Smooth muscle cell of the brain vasculature (primary cell): ENCODE data around the gene PCSK2.
A peak's percentile ranks its signal among the peaks of the same experiment; 100 is the strongest.

Experiments
- DNase-seq: peaks from one replicate; pipeline ENCODE4 v3.0.0-alpha.2; 2012; ENCODE audit warnings: low read depth, low spot score

The PCSK2 gene

DNA sequence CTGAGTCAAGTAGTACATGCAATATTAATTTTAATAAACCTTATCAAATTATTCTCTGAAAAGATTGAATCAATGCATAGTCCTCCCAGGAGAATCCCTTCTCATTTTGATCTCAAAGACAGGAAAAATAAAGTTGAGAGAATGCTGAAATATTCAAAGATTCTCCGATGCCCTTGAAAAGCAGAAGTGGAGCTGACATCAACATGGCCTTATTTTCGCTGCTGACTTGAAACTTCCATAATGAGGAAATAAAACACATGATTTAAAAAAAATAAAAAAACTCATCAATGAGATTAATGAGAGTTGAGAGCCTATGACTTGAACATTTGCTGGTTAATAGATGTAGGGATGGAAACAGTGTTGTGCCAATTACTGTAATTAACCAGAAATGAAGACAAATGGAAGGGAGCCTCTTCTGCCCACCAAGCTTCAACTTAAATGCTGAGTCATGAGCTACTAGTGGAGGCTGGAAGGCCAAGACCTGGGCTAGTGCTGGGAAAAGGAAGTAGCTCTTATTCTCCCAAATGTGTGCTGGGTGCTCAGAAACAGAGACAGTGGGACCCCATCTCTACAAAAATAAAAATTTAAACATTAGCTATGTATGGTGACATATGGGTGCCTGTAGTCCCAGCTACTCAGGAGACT, 164.4 kb downstream of the PCSK2 start:
- no peak for DNase-seq

DNA sequence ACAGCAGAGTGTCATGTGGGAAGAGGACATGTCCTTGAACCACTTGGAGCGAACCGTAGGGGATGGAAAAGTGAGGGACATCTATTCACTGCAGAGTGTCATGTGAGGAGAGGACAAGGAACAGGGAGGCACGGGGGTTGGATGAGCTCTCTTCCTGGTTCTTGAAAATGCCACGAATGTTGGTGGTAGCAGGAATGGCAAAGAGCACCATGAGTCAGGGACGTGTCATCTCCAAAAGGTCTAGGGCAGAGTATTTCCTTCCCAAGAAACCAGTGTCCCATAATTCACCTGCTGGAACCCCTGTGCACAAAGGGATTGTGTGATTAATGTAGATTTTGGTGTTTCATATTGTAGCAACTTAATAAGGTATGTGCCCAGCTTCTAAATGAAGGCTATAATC, 167.6 kb downstream of the PCSK2 start:
- no peak for DNase-seq

DNA sequence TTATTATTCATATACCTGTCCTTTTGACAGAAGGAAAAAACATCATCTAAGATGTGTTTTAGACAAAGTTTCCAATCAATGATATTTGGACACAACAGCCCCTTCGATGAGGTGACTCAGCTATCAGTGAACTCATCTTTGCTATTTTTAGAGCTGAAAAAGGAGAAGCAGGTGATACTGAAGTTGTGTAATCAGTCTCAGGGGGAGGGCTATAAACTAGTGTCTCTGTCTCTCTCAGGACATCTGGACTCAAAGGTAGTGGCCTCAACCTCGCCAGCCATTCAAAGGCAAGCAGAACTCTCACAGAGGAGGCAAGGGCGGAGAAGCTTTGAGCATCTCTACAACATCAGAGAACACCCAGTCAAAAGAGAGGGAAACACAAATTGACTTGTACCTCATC, 168.9 kb downstream of the PCSK2 start:
- no peak for DNase-seq

DNA sequence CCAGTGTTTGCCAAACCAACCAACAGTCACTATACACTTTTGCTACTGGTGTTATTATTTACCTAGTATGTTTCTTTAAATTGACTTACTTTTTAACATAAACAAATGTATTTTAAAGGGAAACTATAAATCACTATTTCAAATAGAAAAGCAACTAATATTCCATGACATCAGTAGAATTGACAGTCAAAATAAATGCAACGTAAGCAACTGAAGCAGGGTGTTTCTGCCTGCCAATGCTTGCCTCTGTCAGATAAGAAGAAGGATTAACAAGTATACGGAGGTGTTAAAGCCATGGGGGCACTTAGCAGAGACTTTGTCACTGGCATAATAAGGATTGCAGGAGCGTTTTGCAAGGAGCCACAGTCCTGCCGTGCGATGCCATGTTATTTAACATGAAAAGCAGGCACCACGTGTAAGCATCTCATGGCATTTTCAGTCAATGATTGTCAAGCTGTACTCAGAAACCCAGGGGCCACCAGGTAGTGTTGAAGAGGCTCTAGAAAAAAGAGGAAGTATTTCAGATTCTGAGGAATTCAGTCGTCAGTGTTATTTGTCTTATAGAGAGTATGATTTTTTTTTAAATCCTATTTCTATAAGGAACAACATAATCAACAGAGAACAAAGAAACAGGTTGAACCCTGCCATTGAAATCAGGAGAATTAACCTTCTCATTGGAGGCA, 172.6 kb downstream of the PCSK2 start:
- DNase-seq = no peak

DNA sequence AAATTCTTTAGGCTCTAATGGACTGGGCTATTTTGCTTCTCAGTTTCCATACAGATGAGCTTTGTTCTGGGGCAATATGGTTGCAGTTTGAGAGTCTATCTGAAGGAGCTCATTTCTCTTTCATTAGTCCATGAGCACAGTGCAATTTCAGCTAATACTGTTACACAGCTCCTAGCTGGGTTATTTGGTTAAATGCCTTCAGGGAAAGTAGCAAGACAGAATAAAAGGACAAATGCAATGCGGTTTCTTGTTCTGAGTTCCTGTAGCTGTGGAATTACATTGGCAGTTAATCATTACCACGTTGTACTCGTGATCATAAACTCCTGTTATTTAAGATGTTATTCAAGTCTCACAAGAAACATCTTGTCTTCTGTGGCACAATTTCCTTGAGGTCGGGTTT, 176.6 kb downstream of the PCSK2 start:
- DNase-seq = no peak

DNA sequence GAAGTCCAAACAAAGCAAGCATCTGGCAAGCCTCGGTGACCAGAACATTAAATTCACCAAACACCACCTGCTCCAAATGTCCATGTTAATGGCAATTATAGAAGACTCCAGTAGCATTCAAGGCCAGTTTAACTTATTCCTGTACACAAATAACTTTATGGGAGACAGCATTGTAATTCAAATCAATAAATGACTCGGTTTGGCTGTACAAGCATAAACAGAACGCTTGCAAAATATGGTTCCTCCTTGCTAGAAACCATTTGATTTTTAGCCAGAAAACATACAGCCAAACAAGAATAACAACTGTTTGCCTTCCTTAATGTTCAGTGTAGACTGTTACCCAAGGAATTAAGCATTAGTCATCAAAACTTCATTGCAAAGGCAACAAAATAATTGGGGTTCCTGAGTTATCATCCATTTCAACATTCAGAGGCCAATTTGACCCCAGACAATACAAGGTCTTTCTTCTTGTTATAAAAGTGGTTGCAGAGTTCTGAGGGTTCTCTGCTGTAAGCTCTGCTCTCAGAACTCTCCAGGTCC, 179.3 kb downstream of the PCSK2 start:
- DNase-seq = no peak

DNA sequence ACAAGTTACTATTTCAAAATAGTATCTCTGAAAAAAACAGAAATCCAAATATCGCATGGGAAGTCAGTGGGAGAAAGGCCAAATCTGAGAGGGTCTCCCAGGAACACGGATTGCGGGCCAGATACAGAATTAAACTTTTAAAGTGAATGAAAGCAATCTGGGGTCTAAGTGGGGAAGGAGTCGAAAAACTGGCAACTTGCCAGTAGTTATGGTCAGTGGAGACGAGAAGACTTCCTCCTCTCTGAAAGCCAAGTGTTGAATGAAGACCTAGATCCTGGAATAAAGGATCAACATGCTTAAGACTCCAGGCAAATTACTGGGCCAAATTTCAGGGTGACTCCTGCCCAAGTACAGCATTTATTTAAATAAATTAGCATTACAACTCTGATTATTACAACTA, 180.7 kb downstream of the PCSK2 start:
- DNase-seq = no peak

DNA sequence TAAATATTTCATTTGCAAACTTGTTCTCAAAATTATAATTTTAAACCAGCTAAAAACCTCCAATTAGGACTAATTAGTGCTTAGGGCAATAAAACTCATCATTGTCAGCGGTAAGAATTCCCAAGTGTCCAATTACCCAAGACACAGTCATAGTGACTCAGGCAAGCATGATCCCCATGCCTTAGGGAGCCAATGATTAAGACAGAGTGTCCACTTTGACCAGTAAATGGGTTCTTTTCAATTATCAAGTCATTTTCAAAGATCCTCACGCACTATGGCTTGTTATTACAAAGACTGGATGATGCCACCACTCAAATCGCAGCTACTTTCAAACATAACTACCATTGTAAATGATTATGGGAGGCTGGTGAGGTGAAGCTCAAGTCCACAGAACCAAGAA, 190.4 kb downstream of the PCSK2 start:
- DNase-seq = no peak

DNA sequence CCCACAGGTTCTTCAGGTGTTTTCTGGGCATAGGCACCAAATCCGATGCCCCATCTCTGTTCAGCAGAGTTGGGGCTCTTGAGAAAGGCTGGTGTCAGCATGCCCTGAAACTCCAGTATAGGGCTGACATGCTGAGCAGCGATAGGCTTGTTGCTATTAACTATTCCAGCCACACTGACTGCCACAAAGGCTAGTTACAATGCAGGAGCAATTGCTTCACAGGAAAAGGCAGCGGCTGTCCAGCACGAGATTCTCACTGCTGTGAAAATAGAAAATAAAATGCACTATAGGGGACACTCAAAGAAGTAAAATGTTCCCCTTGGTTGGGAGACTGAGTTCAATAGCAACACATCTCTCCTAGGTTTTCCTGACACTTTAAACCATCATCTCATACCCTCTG, 191.9 kb downstream of the PCSK2 start:
- no peak for DNase-seq

DNA sequence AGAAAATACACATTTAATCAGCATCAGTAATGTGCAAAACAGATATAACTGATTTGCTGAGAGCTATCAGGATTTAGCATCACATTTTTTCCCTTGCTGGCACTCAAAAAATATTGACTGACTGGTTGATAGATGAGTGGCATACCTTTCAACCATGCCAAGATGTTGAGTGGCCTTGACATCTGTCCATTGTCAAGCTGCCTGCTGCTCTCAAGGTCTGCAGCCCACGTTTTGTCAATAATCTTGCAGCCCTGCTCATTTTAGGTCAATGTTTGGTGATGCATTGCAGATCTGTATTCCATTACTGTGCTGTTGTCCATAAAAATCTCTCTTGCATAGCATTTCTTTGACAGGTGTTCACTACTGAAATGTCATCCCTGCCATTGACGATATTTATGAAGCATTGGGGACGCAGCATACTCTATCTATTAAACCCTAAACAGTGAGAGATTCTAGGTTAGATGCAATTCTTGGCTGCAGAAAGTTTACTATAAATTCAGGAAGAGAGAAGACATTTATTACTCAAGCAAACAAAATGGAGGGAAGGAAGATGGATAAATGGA, 192.7 kb downstream of the PCSK2 start:
- DNase-seq = no peak

DNA sequence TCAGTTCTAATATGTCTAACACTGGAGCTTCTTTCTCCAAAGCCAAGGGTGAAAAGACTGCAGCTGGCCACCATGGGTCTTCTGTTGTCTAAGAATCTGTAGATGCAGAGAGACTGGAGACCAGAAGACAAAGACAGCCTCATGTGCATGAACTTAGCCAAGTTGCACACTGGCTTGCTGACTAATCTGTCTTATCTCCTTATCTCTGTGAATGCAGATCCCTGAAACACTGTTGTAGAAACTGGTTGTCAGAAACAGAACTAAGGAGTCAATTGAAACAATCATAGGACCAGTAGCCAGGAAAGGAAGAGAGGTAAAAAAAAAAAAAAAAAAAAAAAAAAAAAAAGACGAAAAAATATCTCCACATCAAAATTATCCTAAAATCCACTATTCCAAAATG, 194.7 kb downstream of the PCSK2 start:
- DNase-seq = no peak

DNA sequence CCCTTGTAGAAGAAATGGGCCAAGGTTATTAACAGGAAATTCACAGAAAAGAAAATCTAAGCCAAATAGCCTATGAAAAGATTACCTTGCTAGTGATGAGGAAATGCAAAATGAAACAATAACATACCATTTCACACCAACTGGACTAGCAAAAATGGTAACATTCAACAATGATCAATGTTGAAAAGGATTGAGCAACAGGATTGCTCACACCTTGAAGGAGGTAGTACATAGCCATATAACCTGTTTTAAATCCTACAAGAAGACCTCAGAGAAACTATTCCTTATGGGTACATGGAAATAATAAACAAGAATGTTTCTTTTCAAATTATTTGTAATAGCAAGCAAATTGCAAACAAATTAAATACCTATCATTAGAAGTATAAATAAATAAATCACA, 196.9 kb downstream of the PCSK2 start:
- no peak for DNase-seq

DNA sequence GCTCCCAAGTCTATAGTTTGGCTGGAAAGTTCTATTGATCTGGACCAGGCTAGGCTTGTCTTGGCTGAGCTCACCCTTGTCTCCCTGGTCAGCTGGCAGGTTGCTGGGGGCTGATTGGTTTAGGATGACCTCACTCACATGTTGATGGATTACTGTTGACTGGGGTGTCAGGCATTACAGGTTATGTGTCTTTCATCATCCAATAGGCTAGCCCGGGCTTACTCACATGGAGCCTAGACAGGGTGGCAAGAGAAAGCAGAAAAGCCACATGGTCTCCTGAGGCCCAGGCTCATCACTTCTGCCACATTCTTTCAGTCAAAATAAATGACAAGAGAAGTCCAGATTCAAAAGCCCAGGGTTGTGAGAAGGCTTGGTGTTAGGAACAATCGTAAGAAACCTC, 200.8 kb downstream of the PCSK2 start:
- DNase-seq = no peak

DNA sequence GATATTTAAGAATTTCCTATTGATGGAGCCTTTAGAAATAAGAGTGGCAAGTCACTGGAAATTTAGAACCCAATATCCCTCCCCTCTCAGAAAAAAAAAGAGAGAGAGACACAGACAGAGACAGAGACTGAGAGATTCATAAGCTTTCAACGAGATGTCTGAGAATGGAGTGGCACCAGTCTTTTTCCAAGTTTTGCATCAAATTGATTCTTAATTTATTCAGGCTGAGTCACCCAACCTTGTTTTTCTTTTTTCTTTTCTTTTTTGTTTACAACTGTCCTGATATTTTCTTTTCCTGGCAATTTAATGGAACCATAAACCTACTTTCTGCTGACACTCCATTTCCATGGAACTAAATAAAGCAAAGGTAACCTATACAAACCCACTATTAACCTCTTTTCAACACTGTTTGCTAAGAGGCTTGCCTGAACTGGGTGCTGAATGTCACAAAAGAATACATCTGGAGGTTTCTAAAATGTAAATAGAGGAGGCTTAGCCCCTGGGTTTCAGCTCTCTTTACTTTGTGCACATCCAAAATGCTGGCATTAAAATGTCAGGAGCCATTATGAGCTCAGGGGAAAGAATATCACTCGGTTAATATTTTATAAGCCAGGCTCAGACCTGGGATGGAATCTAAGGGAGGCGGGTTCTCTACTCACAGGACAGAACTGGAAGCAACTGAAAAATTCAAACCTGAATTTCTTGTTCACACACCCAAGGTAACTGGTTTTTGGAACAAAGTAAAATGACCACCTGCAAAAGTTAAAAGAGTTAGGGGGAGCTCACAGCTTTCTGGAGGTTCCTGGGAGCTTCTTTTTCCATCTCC, 203.5 kb downstream of the PCSK2 start:
- DNase-seq = no peak

DNA sequence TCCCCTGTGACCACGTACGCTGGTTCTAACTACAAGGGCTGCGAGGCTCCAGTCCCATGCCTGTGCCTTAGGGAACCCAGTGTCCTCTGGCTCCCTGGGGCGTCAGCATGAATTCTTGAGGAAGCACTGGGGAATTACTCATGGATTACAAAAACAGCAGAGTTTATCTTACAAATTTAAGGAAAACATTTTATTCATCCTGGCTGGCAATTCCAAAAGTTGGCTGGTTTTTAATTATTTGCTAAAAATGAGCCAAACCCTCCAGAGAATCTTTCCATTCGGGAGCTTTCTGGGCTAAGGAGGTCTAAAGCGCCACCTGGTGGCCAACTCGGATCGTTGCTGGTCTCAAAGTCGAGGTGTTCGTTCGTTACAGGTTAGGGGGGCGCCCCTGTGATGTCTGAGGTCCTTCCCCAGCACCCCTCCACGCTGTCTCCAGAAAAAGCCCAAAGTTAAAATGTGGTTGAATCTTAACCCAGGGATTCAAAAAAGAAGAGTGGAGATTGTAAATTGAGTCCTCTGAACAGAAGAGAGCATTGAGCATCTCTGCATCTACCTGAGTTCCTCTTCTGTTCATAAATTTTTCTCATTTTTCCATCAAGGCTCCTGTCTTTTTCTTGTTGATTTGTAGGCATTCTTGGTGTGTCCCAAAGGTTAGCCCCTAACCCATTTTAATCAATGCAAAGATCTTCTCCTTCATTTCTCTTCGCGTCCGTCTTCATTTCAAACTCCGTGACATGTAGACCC, 205.0 kb downstream of the PCSK2 start:
- peak; percentile 13 for DNase-seq

DNA sequence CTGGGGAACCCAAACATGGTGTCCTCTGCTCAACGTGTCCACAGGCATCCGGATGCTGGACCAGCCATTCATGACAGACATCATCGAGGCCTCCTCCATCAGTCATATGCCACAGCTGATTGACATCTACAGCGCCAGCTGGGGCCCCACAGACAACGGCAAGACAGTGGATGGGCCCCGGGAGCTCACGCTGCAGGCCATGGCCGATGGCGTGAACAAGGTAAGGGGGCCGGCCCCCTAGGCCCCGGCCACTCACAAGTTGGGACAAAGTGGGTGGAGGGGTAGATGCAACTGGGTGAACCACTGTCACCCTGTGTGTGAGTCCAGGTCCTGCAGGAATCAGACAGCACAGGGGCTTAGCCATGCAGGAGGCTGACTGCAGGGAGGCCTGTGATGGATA, 209.8 kb downstream of the PCSK2 start:
- DNase-seq = no peak

DNA sequence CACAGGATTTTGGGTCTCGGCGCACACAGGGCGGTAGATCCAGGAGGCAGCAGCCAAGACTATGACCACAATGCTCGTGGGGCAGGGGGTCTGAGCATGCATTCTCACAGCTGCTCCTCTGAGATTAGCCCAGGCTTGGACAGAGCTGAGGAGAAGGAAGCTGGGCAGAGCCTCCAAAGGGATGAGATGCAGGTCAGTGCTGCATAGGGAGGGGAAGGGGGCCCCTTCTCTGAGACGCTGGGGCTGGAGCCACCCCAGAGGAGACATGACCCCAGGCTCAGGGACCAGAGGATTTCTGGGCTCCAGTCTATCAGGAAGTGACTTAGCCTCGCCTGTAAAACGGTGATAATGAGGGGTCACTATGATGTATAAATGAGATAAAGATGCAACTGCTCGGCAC, 210.4 kb downstream of the PCSK2 start:
- no peak for DNase-seq

DNA sequence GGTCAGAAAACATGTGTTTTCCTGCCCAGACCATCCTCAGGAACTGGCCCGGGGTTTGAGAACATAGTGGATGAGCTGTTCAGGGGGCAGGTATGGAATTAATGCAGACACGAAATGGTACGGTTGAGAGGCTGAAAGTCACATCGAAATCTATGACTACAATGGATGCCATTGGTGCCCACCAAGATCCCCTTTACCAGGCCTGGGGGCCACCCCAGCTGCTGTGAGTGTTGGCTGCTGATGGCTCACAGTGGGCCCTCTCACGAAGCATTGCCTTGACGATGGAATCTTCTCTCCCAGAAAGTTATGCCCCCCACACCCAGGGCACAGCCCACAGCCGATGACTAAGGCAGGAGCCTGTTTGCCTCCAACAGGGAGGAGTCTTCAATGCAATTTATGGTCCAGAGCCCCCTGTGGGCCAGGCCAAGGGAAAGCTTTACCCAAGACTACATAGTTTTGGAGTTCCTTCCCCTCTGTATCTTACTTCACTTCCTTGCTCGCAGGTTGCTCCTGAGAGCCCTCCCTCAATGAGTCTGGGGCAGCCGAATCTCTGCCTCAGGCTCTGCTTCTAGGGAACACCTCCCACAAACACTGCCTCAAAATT, 211.7 kb downstream of the PCSK2 start:
- DNase-seq = no peak

DNA sequence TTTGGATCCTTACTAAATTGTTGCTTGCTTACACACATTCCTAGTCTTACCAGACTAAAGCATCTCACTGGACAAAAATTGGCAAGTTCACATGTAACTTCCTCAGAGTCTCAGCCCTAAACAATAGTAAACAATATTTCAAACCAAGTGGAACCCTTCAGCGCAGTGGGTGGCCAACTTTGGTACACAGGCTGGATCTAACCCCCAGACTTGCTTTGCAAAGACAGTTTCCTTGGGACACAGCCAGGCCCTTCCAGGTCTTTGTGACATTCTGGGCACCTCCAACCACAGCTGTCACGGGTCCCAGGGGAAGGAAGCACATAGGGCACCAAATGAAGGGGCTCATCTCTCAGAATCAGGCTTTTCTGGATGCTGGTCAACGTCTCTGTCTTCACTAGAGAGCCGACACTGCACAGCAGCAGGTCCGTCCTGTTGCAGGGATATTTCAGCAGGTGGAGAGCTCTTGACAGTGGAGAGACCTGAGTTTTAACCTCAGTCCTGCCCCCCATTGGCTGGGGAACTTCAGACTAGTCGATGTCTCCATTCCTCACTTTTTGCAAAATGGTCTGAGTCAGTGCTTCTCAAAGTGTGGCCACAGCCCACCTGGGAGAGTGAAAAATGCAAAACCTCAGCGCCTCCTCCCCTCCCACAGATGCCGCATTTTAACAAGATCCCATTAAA, 212.9 kb downstream of the PCSK2 start:
- DNase-seq = no peak

DNA sequence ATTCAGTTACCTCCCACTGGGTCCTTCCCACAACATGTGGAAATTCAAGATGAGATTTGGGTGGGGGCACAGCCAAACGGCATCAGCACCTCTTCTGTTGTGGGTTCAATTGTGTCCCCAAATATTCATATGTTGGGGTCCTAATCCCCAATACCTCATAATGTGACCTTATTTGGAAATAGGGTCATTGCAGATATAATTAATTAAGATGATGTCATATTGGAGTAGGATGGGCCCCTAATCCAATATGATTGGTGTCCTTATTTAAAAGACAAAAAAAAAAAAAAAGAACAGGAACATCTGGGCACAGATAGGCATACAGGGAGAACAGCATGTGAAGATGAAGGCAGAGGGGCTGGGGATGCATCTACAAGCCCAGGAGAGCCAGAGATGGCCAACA, 214.9 kb downstream of the PCSK2 start:
- no peak for DNase-seq

DNA sequence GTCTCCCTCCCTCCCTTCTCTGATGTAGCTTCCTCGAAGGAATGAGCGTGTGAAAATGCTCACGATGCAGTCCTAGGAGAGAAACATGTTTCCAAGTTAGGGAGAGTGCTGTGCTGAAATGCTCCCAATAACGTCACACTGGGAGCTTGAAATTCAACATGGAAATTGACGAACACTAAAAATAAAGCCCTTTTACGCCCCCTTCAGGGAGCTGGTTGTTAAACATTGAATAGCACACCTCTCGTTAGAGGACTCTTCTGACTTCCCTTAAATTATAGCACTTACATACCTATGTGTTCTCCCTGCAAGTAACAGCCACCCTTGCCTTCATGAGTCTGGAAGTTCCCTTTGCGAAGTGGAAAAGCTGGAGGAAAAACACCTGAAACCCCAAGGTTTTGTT, 215.7 kb downstream of the PCSK2 start:
- DNase-seq = no peak
